Activated CD4-positive, alpha-beta T cell treated with anti-CD3 and anti-CD28 coated beads for 24 hours (primary cell): ENCODE measurements around the gene BNIP1.

ENCODE experiments used
- DNase-seq, 2 donors: peaks; one replicate each; pipeline ENCODE4 v3.0.0-alpha.2; 2020; ENCODE audit warnings: low read depth in 2 of 2

BNIP1 gene

GRCh38 chr5:173211284-173211683 is 67.0 kb downstream of the BNIP1 start:
- DNase-seq: no peak

DNA sequence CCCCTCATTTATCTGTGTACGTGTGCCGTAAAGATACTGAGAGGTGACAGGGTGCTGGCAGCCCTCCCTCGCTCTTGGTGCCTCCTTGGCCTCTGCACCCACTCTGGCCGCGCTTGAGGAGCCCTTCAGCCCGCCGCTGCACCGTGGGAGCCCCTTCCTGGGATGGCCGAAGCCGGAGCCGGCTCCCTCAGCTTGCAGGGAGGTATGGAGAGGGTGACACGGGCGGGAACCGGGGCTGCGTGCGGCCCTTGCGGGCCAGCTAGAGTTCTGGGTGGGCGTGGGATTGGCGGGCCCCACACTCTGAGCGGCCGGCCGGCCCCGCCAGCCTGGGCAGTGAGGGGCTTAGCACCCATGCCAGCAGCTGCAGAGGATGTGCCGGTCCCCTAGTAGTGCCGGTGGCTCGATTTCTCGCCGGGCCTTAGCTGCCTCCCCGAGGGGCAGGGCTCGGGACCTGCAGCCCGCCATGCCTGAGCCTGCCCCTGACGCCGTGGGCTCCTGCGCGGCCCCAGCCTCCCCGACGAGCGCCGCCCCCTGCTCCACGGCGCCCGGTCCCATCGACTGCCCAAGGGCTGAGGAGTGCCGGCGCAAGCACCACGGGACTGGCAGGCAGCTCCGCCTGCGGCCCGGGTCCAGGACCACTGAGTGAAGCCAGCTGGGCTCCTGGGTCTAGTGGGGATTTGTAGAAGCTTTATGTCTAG is 69.1 kb downstream of the BNIP1 start:
- DNase-seq: no peak
